Esophagus (tissue), 2 donors: ENCODE measurements around the gene SEMA3F. TPM values are rescaled to one million over a fixed set of nuclear protein-coding genes. Genes with fewer than 3 reads are reported as not detected.
A peak's percentile ranks its signal among the peaks of the same experiment; 100 is the strongest.

Experiments
- H3K27ac ChIP-seq, 2 donors: one replicate each; pipeline ENCODE4 v1.5.1; 2013; ENCODE audit warnings: low read depth in 2 of 2, mild to moderate bottlenecking in 2 of 2, inconsistent platforms in 1 of 2, low read length in 1 of 2, moderate library complexity in 1 of 2
- H3K27me3 ChIP-seq, 2 donors: one replicate each; pipeline ENCODE4 v1.6.1; 2013; ENCODE audit warnings: low read length in 2 of 2, control low read depth in 1 of 2, mild to moderate bottlenecking in 1 of 2; ENCODE audit not compliant: insufficient read depth in 2 of 2, control insufficient read depth in 1 of 2
- H3K36me3 ChIP-seq, 2 donors: one replicate each; pipeline ENCODE4 v1.6.1; 2013; ENCODE audit warnings: low read length in 1 of 2; ENCODE audit not compliant: control insufficient read depth in 2 of 2, insufficient read depth in 2 of 2
- H3K4me1 ChIP-seq, 2 donors: one replicate each; pipeline ENCODE4 v1.6.1; 2013; ENCODE audit warnings: low read length in 1 of 2; ENCODE audit not compliant: control insufficient read depth in 2 of 2, insufficient read depth in 2 of 2
- H3K4me3 ChIP-seq, 2 donors: one replicate each; pipeline ENCODE4 v1.5.1; 2013; ENCODE audit warnings: low read length in 2 of 2, mild to moderate bottlenecking in 2 of 2, low read depth in 1 of 2, moderate library complexity in 1 of 2
- H3K9me3 ChIP-seq, 2 donors: one replicate each; pipeline ENCODE4 v1.6.1; 2013; ENCODE audit warnings: mild to moderate bottlenecking in 2 of 2, low read depth in 1 of 2, low read length in 1 of 2, moderate library complexity in 1 of 2; ENCODE audit not compliant: control insufficient read depth in 2 of 2, insufficient read depth in 1 of 2
- WGBS, 2 donors: extraction: QIAGEN DNeasy Blood & Tissue Kit; methylation state at CpG; one replicate each; pipeline ENCODE4 v1.1.7; 2013; 5-methylcytosine and 5-hydroxymethylcytosine counted together
- polyA plus RNA-seq, 2 donors: library from polyadenylated mRNA; stranded (reverse); fragments of 200-250 nt; gene quantifications; one replicate each; pipeline ENCODE4 v1.2.3, GENCODE V29; 2013
- donor health status: healthy with polysubstance abuse.
- donor health status: Bipolar disorder and iron deficiency.

SEMA3F gene
- polyA plus RNA-seq, 2 donors, result 55.4 to 79.6 TPM

GRCh38 chr3:50168388-50168787 is 13.3 kb downstream of the SEMA3F start:
- H3K9me3 ChIP-seq, result no peaks in the 10 kb centered on the region
- no peak overlapping the region for H3K4me3 ChIP-seq
- peaks cover 28 to 82% of the 10 kb centered on the region in 2 donors for H3K4me1 ChIP-seq
- H3K27ac ChIP-seq, result peak overlapping the region; percentile 88 to 98
- WGBS, 2 donors, result 43 to 45% methylated on average over 9 of the region's 9 CpGs
- no peaks in the 10 kb centered on the region for H3K27me3 ChIP-seq
- peaks cover 0 to 16% of the 10 kb centered on the region in 2 donors for H3K36me3 ChIP-seq

GRCh38 chr3:50168791-50169190 is 13.7 kb downstream of the SEMA3F start:
- WGBS, 2 donors, result 89 to 90% methylated on average over 6 of the region's 6 CpGs
- H3K4me1 ChIP-seq, result peaks cover 28 to 80% of the 10 kb centered on the region in 2 donors
- H3K27ac ChIP-seq, result peak overlapping the region; percentile 88 to 98
- peaks cover 0 to 18% of the 10 kb centered on the region in 2 donors for H3K36me3 ChIP-seq
- H3K27me3 ChIP-seq, result no peaks in the 10 kb centered on the region
- no peaks in the 10 kb centered on the region for H3K9me3 ChIP-seq
- no peak overlapping the region for H3K4me3 ChIP-seq

GRCh38 chr3:50169232-50169832 is 14.2 kb downstream of the SEMA3F start:
- H3K36me3 ChIP-seq, result peaks cover under 1 to 24% of the 10 kb centered on the region in 2 donors
- no peak overlapping the region for H3K4me3 ChIP-seq
- H3K27me3 ChIP-seq, result no peaks in the 10 kb centered on the region
- H3K4me1 ChIP-seq, result peaks cover 26 to 77% of the 10 kb centered on the region in 2 donors
- WGBS, 2 donors, result 61 to 70% methylated on average over 11 of the region's 11 CpGs
- peak overlapping the region; percentile 88 to 98 for H3K27ac ChIP-seq
- H3K9me3 ChIP-seq, result no peaks in the 10 kb centered on the region

GRCh38 chr3:50169858-50170257 is 14.7 kb downstream of the SEMA3F start:
- H3K4me3 ChIP-seq, result no peak overlapping the region
- peaks cover 4 to 29% of the 10 kb centered on the region in 2 donors for H3K36me3 ChIP-seq
- H3K27me3 ChIP-seq, result no peaks in the 10 kb centered on the region
- peaks cover 23 to 72% of the 10 kb centered on the region in 2 donors for H3K4me1 ChIP-seq
- no peaks in the 10 kb centered on the region for H3K9me3 ChIP-seq
- peak overlapping the region; percentile 88 to 98 for H3K27ac ChIP-seq
- WGBS, 2 donors, result 88 to 92% methylated on average over 1 of the region's 1 CpG

- peak overlapping the region; percentile 88 to 98 for H3K27ac ChIP-seq
- H3K4me1 ChIP-seq, result peaks cover 23 to 64% of the 10 kb centered on the region in 2 donors
Observed at GRCh38 chr3:50170689-50171088, 15.6 kb downstream of the SEMA3F start.

GRCh38 chr3:50171540-50172301 is 16.6 kb downstream of the SEMA3F start:
- H3K4me3 ChIP-seq, result no peak overlapping the region
- peaks cover 8 to 39% of the 10 kb centered on the region in 2 donors for H3K36me3 ChIP-seq
- WGBS, 2 donors, result 54 to 67% methylated on average over 20 to 21 of the region's 21 CpGs
- no peaks in the 10 kb centered on the region for H3K27me3 ChIP-seq
- no peaks in the 10 kb centered on the region for H3K9me3 ChIP-seq
- peaks cover 16 to 54% of the 10 kb centered on the region in 2 donors for H3K4me1 ChIP-seq
- peak overlapping the region; percentile 68 to 98 for H3K27ac ChIP-seq

More at GRCh38 chr3:50170689-50171088, 15.6 kb downstream of the SEMA3F start:
- H3K4me3 ChIP-seq, result no peak overlapping the region
- 65 to 69% methylated on average over 10 of the region's 10 CpGs for WGBS, 2 donors
- H3K36me3 ChIP-seq, result peaks cover 4 to 33% of the 10 kb centered on the region in 2 donors
- H3K27me3 ChIP-seq, result no peaks in the 10 kb centered on the region
- H3K9me3 ChIP-seq, result no peaks in the 10 kb centered on the region

- Histone ChIP-seq H3K9me3 (no peaks in the 10 kb centered on the region), H3K27ac (peak overlapping the region; percentile 68 to 98), H3K36me3 (peaks cover 11 to 46% of the 10 kb centered on the region in 2 donors), H3K27me3 (no peaks in the 10 kb centered on the region), H3K4me1 (peaks cover 10 to 46% of the 10 kb centered on the region in 2 donors), H3K4me3 (no peak overlapping the region)
- 51 to 52% methylated on average over 8 of the region's 8 CpGs for WGBS, 2 donors
Observed at GRCh38 chr3:50172626-50173220, 17.6 kb downstream of the SEMA3F start.

- 80 to 82% methylated on average over 26 to 29 of the region's 29 CpGs for WGBS, 2 donors
- H3K9me3 ChIP-seq, result no peaks in the 10 kb centered on the region
- no peaks in the 10 kb centered on the region for H3K27me3 ChIP-seq
- peaks cover 5 to 38% of the 10 kb centered on the region in 2 donors for H3K4me1 ChIP-seq
- H3K4me3 ChIP-seq, result no peak overlapping the region
- peak overlapping the region in 1 of 2 donors; percentile 98 for H3K27ac ChIP-seq
- H3K36me3 ChIP-seq, result peaks cover 11 to 45% of the 10 kb centered on the region in 2 donors
Observed at GRCh38 chr3:50173685-50174516, 18.8 kb downstream of the SEMA3F start.

- Histone ChIP-seq H3K9me3 (no peaks in the 10 kb centered on the region), H3K4me1 (peaks cover 5 to 33% of the 10 kb centered on the region in 2 donors), H3K4me3 (no peak overlapping the region), H3K27me3 (no peaks in the 10 kb centered on the region), H3K36me3 (peaks cover 11 to 45% of the 10 kb centered on the region in 2 donors), H3K27ac (peak overlapping the region in 1 of 2 donors; percentile 98)
- WGBS, 2 donors, result 93 to 94% methylated on average over 7 of the region's 7 CpGs
Observed at GRCh38 chr3:50174517-50174895, 19.4 kb downstream of the SEMA3F start.
